Measurements from ENCODE around the gene ETFBKMT.

Gene ETFBKMT

GRCh38 chr12:31659087-31659942, at the start of gene ETFBKMT:
ETFBKMT (plus strand) TSS chr12:31659688; CDS start chr12:31661954, 2,266 bp downstream.
- DNase-seq: peak; percentile 85

GRCh38 chr12:31612819-31613218, 46.7 kb upstream of the ETFBKMT start:
- no peak for DNase-seq

GRCh38 chr12:31618228-31619025, 41.1 kb upstream of the ETFBKMT start:
- DNase-seq: no peak

GRCh38 chr12:31620311-31620710, 39.2 kb upstream of the ETFBKMT start:
- DNase-seq: no peak

GRCh38 chr12:31622038-31622437, 37.5 kb upstream of the ETFBKMT start:
- DNase-seq: no peak

GRCh38 chr12:31626270-31626995, 33.1 kb upstream of the ETFBKMT start:
- DNase-seq: no peak

- DNase-seq: no peak
Measured at GRCh38 chr12:31627456-31628054, 31.9 kb upstream of the ETFBKMT start.

- DNase-seq: no peak
Measured at GRCh38 chr12:31629756-31630732, 29.4 kb upstream of the ETFBKMT start.

GRCh38 chr12:31631023-31631724, 28.3 kb upstream of the ETFBKMT start:
- no peak for DNase-seq

- no peak for DNase-seq
Measured at GRCh38 chr12:31631809-31632208, 27.7 kb upstream of the ETFBKMT start.

- DNase-seq: no peak
Measured at GRCh38 chr12:31633464-31633863, 26.0 kb upstream of the ETFBKMT start.

GRCh38 chr12:31634620-31635019, 24.9 kb upstream of the ETFBKMT start:
- DNase-seq: no peak

GRCh38 chr12:31641509-31642090, 17.9 kb upstream of the ETFBKMT start:
- no peak for DNase-seq

GRCh38 chr12:31644536-31644935, 15.0 kb upstream of the ETFBKMT start:
- DNase-seq: no peak

- no peak for DNase-seq
Measured at GRCh38 chr12:31645924-31646323, 13.6 kb upstream of the ETFBKMT start.

GRCh38 chr12:31647086-31647491, 12.4 kb upstream of the ETFBKMT start:
- no peak for DNase-seq

- DNase-seq: no peak
Measured at GRCh38 chr12:31650918-31651317, 8.6 kb upstream of the ETFBKMT start.

GRCh38 chr12:31651893-31652521, 7.5 kb upstream of the ETFBKMT start:
- peak; percentile 78 for DNase-seq

- no peak for DNase-seq
Measured at GRCh38 chr12:31655208-31655607, 4.3 kb upstream of the ETFBKMT start.

GRCh38 chr12:31655792-31656191, 3.7 kb upstream of the ETFBKMT start:
- no peak for DNase-seq
